PFSK-1 (cell line): Measurements from ENCODE around the gene C1orf122.

Experiments used
- FOXP2 ChIP-seq: optimal IDR thresholded peaks from 2 replicates; pipeline ENCODE3; 2011; ENCODE audit warnings: borderline replicate concordance, control low read depth, inconsistent platforms; ENCODE audit not compliant: insufficient read depth; ENCODE audit errors: extremely low read length, extremely low read depth
- POLR2AphosphoS5 ChIP-seq: IDR thresholded peaks from 2 replicates; pipeline ENCODE4 v1.6.1; 2012; ENCODE audit warnings: low read depth, mild to moderate bottlenecking, control low read depth, low read length, moderate library complexity
- SIN3A ChIP-seq: IDR thresholded peaks from 2 replicates; pipeline ENCODE4 v1.6.1; 2012; ENCODE audit warnings: mild to moderate bottlenecking, low read length, moderate library complexity, borderline replicate concordance; ENCODE audit not compliant: insufficient read depth
- TAF1 ChIP-seq: IDR thresholded peaks from 2 replicates; pipeline ENCODE4 v1.6.1; 2012; ENCODE audit warnings: low read length, control low read depth, borderline replicate concordance; ENCODE audit not compliant: insufficient read depth
- TF ChIP-seq, protein P1 (sequence below), 2 experiments: IDR thresholded peaks; 2 replicates each; pipeline versions ENCODE4 v1.6.1 to v1.8.0; 2011 to 2012; ENCODE audit warnings: low read depth in 2 of 2, low read length in 2 of 2, control low read depth in 1 of 2, inconsistent platforms in 1 of 2, mild to moderate bottlenecking in 1 of 2, moderate library complexity in 1 of 2; ENCODE audit not compliant: insufficient read depth in 1 of 2

Gene C1orf122

DNA sequence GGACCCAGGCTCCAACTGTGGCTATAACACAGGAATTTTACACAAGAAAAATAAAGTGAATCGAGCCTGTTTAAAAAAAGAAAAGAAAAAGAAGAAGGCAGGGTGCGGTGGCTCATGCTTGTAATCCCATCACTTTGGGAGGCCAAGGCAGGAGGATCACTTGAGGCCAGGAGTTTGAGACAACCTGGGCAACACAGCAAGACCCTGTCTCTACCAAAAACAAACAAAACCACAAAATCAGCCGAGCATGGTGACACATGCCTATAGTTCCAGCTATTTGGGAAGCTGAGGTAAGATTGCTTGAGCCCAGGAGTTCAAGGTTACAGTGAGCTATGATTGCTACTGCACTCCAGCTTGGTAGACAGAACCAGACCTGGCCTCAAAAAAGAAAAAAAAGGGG, 34.1 kb downstream of the C1orf122 start:
- TF ChIP-seq SIN3A (no peak), TAF1 (no peak), POLR2AphosphoS5 (no peak), FOXP2 (no peak)
- TF ChIP-seq, protein P1, sequence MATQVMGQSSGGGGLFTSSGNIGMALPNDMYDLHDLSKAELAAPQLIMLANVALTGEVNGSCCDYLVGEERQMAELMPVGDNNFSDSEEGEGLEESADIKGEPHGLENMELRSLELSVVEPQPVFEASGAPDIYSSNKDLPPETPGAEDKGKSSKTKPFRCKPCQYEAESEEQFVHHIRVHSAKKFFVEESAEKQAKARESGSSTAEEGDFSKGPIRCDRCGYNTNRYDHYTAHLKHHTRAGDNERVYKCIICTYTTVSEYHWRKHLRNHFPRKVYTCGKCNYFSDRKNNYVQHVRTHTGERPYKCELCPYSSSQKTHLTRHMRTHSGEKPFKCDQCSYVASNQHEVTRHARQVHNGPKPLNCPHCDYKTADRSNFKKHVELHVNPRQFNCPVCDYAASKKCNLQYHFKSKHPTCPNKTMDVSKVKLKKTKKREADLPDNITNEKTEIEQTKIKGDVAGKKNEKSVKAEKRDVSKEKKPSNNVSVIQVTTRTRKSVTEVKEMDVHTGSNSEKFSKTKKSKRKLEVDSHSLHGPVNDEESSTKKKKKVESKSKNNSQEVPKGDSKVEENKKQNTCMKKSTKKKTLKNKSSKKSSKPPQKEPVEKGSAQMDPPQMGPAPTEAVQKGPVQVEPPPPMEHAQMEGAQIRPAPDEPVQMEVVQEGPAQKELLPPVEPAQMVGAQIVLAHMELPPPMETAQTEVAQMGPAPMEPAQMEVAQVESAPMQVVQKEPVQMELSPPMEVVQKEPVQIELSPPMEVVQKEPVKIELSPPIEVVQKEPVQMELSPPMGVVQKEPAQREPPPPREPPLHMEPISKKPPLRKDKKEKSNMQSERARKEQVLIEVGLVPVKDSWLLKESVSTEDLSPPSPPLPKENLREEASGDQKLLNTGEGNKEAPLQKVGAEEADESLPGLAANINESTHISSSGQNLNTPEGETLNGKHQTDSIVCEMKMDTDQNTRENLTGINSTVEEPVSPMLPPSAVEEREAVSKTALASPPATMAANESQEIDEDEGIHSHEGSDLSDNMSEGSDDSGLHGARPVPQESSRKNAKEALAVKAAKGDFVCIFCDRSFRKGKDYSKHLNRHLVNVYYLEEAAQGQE (IDR thresholded peaks at IDR 0.05; ENCODE audit: insufficient read depth in 1 of 2, low read depth in 2 of 2, low read length in 2 of 2): no peak

DNA sequence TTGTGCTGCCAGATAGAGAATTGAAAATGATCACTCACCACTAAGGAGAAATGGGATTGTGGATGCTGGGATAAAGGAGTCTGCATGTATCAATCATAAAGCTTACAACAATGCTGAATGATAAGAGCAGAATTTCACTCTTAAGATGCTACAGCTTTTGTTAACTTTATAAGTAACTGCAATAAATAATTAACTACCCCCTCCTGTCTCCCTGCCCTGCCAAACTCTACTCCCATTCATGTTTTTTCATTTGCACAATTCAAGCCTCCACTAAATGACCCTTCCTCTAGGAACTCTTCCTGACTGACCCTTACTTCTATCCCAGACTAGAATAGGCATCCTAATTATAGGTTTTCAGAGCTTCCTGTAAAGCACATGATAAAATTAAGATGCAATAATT, 36.9 kb downstream of the C1orf122 start:
- TF ChIP-seq POLR2AphosphoS5 (no peak), SIN3A (no peak), TAF1 (no peak), FOXP2 (no peak)
- TF ChIP-seq, protein P1 (IDR thresholded peaks at IDR 0.05; ENCODE audit: insufficient read depth in 1 of 2, low read depth in 2 of 2, low read length in 2 of 2): no peak

DNA sequence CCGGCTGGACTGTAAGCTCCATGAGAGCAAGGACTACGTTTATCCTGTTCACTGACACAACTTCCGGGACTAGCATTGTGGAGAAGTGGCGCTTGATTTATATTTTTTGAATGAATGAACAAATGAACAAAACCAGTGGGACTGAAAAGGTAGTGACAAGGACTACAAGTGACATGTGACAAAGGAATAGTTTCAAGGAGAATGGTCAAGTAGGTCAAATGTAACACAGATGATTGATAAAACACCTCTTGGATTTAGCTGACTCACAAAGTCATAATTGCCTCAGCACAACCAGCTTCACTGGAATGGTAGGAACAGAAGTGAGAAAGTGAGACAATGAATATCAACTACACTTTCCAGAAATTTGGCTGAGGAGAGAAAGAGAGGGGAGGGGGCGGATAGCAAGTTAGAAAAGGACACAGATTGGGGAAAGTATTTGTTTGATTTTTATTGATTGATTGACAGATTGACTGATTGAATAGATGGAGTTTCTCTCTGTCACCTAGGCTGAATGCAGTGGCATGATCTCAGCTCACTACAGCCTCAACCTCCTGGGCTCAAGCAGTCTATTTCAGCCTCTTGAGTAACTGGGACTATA, 37.6 kb downstream of the C1orf122 start:
- TF ChIP-seq FOXP2 (no peak), SIN3A (no peak), TAF1 (no peak), POLR2AphosphoS5 (no peak)
- TF ChIP-seq, protein P1 (IDR thresholded peaks at IDR 0.05; ENCODE audit: insufficient read depth in 1 of 2, low read depth in 2 of 2, low read length in 2 of 2): no peak

DNA sequence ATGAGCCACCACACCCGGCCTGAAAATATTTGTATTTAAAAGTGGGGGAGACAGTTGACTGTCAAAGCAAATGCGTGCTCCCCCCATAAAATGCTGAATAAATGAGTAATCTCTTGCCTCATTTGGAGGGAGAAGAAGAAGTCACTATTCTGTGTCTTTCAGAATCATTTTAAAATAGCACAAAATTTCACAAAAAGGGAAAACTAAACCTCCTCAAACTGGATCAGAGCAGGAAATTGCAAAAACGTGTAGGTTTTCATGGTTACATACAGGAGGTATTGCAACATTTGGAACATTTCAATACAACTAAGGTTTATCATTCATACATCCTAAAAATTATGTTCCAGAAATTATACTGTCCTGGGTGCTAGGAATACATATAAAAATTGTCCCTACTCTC, 38.2 kb downstream of the C1orf122 start:
- TF ChIP-seq SIN3A: no peak
- no peak for TF ChIP-seq TAF1
- TF ChIP-seq, protein P1 (IDR thresholded peaks at IDR 0.05; ENCODE audit: insufficient read depth in 1 of 2, low read depth in 2 of 2, low read length in 2 of 2): no peak
- TF ChIP-seq POLR2AphosphoS5: no peak
- TF ChIP-seq FOXP2: no peak
